HG03521 (cell line): ENCODE results near the gene TMEM269.

ENCODE experiments used
- ATAC-seq: cut with Tn5 transposase; IDR thresholded peaks from one replicate; pipeline ENCODE4 v1.9.1; 2021; ENCODE audit warnings: mild to moderate bottlenecking, moderate library complexity; ENCODE audit not compliant: unreplicated experiment

TMEM269 gene

DNA sequence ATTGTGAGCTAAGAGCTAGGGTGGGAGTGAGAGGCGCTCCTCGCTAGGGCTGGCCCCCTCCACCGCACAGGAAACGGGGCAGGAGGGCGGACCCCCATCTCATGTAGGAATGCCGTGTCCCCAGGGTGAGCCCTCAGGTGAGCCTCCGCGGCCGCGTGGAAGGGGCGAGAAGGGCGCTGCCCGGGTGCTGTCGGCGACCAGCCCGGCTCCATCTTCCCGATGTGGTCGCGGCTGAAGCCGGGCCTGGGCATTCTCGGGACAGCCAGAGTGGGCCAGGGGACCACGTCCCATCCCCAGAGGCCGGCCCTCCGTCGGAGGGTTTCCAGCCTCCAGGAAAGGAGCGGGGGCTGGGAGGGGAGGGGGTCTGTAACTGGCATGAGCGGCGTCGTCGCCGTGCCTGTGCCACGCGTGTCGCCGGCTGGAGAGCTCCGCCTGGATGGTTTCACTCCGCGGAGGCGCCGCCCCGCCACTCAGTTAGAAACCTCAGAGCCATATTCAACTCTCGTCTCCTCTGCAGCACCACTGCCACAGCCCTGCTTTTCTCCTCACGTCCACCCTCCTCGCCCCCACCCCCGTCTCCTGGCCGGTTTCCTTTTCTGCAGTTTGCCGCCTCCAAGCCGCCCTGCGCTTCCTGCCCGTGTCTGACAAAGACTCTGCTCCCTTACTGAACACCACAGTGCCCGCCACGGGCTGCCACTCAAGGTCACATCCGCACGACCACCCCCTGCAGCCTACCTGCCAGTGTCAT lies at the start of gene TMEM269:
TMEM269 (plus strand) TSS at position 46 of the 748 bp plus-strand sequence. CDS start 4,903 bp downstream, outside the sequence.
- ATAC-seq, result no peak

GRCh38 chr1:42735056-42735455 lies 49.7 kb upstream of the TMEM269 start:
- no peak for ATAC-seq

GRCh38 chr1:42735477-42736105 lies 49.2 kb upstream of the TMEM269 start:
- ATAC-seq, result no peak

DNA sequence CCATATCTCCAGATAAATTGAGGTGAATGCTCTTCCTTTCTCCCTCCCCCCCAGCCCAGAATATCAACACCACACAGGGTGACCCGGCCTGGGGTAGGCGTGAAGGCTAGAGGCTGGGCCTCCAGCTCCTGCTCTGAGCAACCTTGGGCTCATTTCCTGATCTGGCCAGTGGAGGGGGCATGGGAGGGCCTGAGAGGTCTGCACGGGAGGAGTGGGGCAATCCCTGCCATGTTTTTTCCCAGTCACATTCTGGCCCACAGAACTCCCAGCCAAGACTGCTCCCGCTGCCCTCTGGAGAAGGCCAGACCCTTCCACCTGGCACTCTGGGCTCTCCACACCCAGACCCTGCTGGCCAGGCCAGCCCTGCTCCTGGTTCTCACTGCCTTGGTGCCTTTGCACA lies 48.6 kb upstream of the TMEM269 start:
- no peak for ATAC-seq

DNA sequence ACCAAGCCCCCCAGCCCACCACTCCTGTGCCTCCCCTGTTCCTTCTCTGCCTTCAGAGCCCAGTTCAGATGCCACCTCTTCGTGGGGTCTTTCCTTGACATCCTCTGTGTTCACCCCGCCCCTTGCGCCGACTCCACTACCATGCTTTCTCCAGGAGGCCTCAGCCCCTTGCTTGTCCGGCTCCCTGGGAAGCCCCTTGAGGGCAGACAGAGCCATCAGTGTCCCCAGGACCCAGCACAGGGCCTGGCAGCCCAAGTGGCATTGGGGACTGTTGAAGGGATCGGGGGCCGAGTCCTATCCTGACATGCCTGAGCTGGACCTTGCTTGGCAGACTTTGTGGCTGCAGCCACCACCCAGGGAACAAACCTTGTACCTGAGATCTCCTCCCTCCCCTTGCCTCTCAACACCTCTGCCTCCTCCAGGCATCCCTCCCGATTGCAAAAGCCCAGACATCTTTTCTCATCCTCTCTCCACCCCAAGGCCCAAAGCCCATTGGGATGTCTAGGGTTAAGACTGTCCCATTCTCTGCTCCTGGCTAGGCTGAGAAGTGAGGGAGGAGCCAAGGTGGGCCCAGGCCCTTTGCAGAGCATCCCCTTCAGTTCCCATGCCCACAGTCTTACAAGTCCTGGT lies 48.1 kb upstream of the TMEM269 start:
- ATAC-seq, result no peak

- no peak for ATAC-seq
Observed at GRCh38 chr1:42737257-42737656, 47.5 kb upstream of the TMEM269 start.

GRCh38 chr1:42737986-42738677 lies 46.7 kb upstream of the TMEM269 start:
- ATAC-seq, result no peak

- ATAC-seq, result no peak
Observed at GRCh38 chr1:42738678-42739226, 46.0 kb upstream of the TMEM269 start.

- ATAC-seq, result no peak
Observed at GRCh38 chr1:42739753-42740700, 44.8 kb upstream of the TMEM269 start, which contains the start of gene CLDN19. TSS of gene CLDN19 (minus strand) at chr1:42740236. CDS start at chr1:42740063, 173 bp downstream.

GRCh38 chr1:42740851-42741580 lies 43.8 kb upstream of the TMEM269 start:
- ATAC-seq, result no peak

DNA sequence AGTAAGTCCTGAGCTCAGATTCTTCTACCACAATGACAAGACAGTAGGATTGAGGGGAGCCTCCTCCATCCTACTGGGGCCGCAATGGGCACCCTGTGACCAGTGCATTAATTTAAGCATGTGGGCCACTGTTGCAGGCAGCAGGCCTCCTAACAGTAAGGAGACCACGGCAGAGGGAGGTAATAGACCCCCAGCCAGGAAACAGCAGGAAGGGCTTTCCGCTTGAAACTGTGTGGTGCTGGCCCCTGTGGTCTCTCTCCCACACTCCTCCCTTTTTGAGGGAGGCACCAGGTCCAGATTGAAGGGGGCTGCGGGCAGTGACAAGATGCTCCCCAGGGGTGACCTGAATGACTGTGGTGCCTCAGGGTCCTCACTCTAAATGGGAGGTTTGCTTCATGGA lies 43.1 kb upstream of the TMEM269 start:
- ATAC-seq, result no peak

- ATAC-seq, result no peak
Observed at GRCh38 chr1:42742141-42742540, 42.6 kb upstream of the TMEM269 start.

- no peak for ATAC-seq
Observed at GRCh38 chr1:42742617-42743316, 42.0 kb upstream of the TMEM269 start.

DNA sequence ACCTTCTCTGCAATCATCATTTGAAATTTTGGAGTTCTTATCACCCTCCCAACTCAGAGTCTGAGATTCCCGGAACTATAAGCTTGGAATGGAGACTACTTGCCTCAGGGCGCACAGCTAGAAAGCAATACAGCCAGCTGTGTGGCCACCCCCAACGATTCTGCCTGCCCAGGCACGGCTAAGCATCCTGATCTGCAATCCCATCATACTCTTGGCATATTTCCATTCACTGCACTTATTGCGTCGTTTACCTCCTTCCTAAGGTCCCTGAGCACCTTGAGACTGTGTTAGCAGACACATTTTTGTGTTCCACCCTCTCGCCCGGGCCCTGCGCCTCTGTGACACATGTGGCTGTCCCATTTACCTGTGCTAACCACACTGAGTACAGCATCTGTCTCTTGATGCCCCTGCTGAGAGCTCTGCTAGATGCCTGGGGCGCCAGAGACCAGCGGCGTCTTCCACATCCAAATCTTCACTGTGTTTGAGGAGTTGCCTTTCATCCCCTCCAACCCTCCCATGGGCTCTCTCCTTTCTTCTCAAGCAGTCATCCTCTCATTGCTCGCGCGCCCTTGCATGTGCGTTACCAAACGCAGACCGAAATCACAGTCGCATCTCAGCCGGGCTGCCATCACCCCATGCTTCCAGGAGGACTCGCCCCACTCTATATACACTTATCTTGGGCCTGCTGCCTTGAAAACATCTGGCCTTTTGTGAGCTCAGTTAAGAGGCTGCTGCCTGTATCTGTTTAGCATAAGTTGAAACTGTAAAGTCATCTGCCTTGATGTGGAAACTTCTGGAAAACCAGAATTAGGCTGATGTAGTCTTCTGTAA lies 41.3 kb upstream of the TMEM269 start:
- ATAC-seq, result no peak

GRCh38 chr1:42744148-42744413 lies 40.7 kb upstream of the TMEM269 start:
- ATAC-seq, result no peak

DNA sequence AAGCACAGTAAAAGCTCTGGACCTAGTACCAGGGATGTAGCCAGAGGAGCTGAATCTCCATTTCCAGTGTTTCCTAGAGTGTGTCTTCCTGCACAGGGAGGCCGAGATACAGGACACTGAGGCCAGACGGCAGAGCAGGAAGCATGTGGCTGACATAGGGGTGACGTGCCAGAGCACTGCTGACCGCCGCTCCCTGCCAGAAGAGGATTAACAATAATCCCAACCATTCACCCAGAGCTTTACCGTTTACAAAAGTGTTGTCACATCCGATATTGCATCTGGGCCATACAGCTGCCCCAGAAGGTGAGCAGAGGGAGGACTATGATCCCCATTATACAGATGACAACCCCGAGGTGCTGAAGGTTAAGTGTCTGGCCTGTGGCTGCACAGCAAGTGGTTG lies 38.9 kb upstream of the TMEM269 start:
- no peak for ATAC-seq

DNA sequence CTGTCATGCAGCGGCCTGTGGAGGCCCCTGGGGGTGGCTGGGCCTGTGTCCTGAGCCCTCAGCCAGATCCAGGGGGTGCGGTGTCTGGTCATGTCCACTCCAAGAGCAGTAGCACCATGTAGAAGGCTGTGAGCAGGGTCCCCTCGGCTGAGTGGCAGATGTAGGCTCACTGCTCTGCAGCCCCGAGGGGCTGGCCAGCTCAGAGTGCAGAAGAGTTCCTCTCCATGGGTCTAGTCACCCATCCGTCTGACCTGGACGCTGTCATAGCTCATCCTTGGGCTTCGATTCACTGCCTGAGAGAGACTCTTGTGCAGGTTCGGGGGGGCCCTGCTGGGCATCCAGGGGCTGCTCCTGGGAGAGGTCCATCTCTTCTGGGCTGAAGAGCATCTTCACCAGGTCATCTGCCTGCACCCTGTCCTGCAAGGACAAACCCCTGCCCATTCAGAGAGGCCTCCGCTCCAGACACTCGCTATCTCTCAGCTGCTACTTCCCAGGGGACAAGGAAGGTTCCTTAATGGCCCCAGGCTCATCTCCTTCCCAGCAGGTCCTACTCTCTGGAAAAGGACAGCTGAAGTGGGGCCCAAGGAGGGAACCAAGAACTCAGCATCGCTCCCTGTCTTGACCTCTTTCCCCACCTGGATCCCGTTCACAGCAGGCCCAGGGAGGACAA lies 38.2 kb upstream of the TMEM269 start:
- ATAC-seq, result no peak

DNA sequence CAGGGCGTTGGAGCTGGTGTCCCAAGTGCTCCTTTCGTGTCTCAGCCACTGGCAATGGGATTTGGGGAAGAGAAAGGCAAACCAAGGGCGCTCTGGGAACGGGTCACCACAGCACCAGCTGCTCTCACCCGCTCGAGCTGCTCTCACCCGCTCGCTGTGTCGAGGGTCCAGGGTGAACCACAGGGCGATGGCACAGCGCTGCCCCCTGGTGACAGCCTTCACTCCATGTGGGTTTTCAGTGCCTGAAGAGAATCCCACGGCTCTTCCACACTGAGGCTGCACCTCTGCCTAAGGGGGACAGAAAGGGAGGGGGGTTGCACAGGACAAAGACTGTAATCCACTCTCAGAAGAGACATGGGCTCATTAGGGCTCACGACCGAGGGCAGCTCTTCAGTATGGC lies 37.7 kb upstream of the TMEM269 start:
- no peak for ATAC-seq
